Omental fat pad (tissue), 4 donors: ENCODE measurements around the gene NFAM1. TPM values are rescaled to one million over a fixed set of nuclear protein-coding genes. Genes with fewer than 3 reads are reported as not detected.

Experiments
- ATAC-seq: fragments of 150-250 bp; one replicate; pipeline ENCODE4 v1.9.1; 2016; ENCODE audit warnings: mild to moderate bottlenecking, moderate library complexity; ENCODE audit not compliant: low FRiP score
- DNase-seq: peaks from one replicate; pipeline ENCODE4 v3.0.0-alpha.2; 2019; ENCODE audit warnings: low spot score
- total RNA-seq, 4 donors: library from RNA; depleted of rRNA; stranded (reverse); fragments of >200 nt; gene quantifications; one replicate each; pipeline ENCODE4 v1.1.0, GENCODE V29; 2016
- TF ChIP-seq, protein P1 (sequence below), 3 donors: fragments of 450-650 bp; IDR thresholded peaks; one replicate each; pipeline ENCODE4 v1.5.1; 2016 to 2017; ENCODE audit warnings: antibody characterized with exemption in 3 of 3, mild to moderate bottlenecking in 3 of 3, moderate library complexity in 2 of 3

NFAM1 gene
- total RNA-seq, 4 donors from 2014 or later, result 4.9 to 14.0 (median 6.3) TPM

DNA sequence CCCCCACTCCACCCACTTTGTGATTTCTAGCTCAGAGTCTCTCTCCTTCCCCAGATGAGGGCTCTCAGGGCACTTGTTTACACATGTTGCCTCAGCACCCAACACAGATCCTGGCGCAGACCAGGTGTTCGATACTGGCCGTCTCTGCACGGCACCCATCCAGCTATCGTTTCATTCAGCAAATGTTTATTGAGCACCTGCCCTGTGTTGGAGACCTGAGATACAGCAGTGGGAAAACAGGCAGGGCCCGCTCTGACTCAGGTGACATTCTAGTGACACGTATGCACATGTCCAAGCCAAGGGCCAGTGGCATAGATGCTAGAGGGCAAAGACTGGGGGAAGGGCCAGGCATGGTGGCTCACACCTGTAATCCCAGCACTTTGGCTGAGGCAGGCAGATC is 71.9 kb downstream of the NFAM1 start:
- TF ChIP-seq, protein P1, sequence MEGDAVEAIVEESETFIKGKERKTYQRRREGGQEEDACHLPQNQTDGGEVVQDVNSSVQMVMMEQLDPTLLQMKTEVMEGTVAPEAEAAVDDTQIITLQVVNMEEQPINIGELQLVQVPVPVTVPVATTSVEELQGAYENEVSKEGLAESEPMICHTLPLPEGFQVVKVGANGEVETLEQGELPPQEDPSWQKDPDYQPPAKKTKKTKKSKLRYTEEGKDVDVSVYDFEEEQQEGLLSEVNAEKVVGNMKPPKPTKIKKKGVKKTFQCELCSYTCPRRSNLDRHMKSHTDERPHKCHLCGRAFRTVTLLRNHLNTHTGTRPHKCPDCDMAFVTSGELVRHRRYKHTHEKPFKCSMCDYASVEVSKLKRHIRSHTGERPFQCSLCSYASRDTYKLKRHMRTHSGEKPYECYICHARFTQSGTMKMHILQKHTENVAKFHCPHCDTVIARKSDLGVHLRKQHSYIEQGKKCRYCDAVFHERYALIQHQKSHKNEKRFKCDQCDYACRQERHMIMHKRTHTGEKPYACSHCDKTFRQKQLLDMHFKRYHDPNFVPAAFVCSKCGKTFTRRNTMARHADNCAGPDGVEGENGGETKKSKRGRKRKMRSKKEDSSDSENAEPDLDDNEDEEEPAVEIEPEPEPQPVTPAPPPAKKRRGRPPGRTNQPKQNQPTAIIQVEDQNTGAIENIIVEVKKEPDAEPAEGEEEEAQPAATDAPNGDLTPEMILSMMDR (IDR thresholded peaks at IDR 0.05), result no peak
- DNase-seq (no peak), ATAC-seq (no peak)

DNA sequence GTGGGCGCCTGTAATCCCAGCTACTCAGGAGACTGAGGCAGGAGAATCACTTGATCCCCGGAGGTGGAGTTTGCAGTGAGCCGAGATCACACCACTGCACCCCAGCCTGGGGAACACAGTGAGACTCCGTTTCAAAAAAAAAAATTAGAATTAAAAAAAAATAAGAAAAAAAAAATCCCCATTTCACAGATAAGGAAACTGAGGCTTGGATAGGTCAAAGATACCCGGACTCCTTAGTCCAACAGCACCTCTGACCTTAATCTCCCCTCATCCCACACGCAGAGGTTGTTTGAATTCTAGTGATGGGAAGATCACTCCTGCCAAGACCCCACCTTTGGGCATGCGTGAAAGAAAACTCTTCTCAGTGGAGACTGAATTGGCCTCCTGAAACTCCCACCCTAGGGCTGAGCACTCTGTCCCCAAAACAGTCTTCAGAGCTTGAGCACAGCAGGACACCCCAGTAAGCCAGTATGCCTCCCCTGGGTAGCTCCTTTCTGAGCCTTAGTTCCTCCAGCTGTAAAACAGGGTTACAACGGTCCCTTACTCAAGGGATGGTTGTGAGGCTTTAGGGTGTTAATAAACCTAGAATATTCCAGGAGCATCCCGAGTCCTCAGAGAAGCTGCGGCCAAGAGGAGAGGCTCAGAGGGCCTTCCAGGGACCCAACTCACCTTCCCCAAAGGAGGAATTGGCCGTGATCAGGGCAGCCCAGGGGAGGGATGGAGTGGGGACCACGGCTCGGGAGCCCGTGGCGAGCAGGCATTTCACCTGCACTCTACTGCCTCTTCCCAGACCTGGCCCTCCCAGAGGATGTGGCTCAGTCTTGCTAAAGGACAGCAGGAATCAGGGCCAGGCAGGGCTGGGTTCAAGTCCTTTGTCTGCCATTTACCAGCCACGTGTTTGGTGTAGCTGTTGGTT is 73.3 kb downstream of the NFAM1 start:
- no peak for ATAC-seq
- TF ChIP-seq, protein P1 (IDR thresholded peaks at IDR 0.05), result no peak
- DNase-seq, result no peak

DNA sequence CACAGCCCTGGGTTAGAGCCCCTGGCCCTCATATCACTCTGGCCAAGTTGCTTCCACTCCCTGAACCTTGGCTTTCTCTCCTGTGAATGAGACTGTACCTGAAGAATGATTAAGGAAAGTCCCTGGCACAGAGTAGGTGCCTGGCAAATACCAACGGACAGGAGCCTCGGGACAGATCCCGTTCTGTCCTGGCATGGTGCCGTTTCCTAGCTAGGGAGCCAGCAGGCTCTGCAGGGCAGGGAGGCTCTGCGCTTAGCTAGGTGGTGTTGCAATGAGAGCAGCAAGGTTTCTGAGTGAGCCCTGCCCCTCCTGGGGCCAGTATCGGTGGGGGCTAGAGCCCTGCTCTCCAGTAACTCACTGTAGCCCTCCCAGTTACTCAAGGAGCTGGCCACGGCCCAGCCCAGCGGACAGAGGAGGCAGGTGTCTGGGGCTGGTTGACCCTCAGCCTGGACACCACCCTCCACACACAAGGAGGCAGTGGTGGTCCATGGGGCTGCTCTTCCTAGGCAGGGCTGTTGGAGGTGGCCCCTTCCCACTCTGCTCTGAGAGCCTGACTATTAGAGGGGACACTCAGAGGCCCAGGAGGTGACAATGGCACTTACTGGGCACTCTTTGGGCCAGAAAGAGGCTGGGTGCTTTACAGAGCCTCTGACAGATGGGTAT is 74.4 kb downstream of the NFAM1 start:
- DNase-seq (no peak), ATAC-seq (peak; percentile 66)
- TF ChIP-seq, protein P1 (IDR thresholded peaks at IDR 0.05), result no peak

DNA sequence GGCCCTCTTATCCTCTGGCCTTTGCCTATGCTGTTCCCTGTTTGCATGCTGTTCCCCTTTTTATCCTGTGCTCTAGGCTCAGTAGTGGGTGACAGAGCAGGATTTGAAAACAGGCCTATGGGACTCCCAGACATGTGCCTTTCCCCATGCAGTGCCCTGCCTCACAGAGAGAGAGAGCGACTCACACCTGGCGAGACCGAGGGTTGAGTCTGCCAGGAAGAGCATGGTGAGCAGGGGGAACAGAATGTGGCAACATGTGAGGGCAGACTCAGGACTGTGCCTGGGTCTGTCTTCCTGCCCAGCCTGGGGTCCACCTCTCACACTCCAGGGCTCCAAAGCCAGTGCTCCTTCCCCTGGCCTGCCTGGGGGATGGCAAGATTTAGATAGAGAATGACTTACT is 75.0 kb downstream of the NFAM1 start:
- TF ChIP-seq, protein P1 (IDR thresholded peaks at IDR 0.05), result no peak
- no peak for DNase-seq
- peak; percentile 5 for ATAC-seq

DNA sequence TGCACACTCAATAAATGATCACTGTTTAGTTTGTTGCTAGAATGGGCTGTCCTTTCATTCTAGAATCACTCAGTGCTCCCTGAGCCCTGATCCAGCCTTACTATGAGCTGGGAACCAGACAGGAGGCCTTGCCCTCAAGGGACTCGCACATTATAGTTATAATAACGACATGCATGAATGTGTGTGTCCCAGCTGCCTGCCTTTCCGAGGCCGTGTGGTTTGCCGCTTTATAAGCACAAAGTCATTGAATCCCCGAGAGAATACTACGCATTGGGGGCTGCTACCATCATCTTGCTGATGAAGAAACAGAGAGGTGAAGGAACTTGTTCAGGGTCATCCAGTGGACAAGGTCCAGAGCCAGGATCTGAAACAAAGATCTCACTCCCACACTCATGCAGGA is 75.7 kb downstream of the NFAM1 start:
- TF ChIP-seq, protein P1 (IDR thresholded peaks at IDR 0.05), result no peak
- ATAC-seq (no peak), DNase-seq (no peak)

DNA sequence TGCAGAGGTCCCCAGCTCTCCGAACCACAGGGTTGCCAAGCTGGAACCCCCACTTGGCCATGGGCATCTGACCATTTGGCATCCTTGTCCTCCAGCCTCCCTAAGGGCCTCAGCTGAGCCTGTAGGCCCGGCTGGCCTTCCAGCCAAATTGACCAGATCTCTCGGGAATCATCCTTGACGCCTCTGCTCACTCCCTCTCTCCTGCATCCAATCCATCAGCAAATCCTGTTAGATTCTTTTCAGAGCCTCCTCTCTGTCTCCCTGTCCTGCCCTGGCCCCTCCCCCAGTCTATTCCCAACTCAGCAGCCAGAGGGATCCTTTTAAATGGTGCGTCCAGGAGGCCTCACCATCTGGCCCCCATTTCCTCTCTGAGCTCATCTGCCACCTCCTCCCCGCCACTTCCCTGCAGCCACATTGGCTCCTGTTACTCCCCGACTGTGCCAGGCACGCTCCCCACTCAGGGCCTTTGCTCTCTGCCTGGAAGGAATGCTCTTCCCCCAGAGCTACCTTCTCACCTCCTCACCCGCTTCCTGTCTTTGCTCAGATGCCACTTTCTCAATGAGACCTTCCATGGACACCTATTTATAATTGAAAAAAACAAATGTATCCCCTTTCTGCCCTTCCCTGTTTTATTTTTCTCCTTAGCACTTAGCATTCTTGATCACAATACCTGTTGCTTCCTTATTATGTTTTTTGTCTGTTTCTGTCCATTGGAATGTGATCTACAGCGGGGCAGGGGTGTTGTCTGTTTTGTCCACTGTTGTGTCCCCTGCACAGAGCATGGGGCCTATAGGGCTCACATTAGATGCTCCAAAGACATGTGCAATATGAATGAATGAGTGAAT is 78.1 kb downstream of the NFAM1 start:
- DNase-seq (no peak), ATAC-seq (no peak)
- TF ChIP-seq, protein P1 (IDR thresholded peaks at IDR 0.05), result no peak
